GM12878 (cell line): ENCODE data around the gene TARBP1. TPM values are rescaled to one million over a fixed set of nuclear protein-coding genes. Genes with fewer than 3 reads are reported as not detected.

Source experiments
- ATAC-seq: fragments of 200-7000 bp; cut with Tn5 transposase; 3 replicates; pipeline ENCODE4 v1.9.1; 2020; ENCODE audit warnings: mild to moderate bottlenecking, moderate library complexity
- BruUV-seq: library from RNA; stranded (reverse); fragments of 400-500 nt; replicated peaks from 2 replicates; lab custom pipeline; 2021; lab: Mats Ljungman, UMichigan
- CTCF ChIA-PET: fragments of 300-600 bp; sonication (Branson Sonifier 250); formaldehyde crosslinking; extraction: SDS; loops from one replicate; lab custom pipeline; 2021; ENCODE audit warnings: inconsistent platforms; lab: Yijun Ruan, JAX
- POLR2A ChIA-PET: fragments of 350-600 bp; formaldehyde crosslinking; extraction: SDS; loops from one replicate; lab custom pipeline; 2021; ENCODE audit warnings: inconsistent platforms; lab: Charles Lee
- RAD21 ChIA-PET: fragments of 300-600 bp; sonication (Branson Sonifier 250); formaldehyde crosslinking; loops from one replicate; lab custom pipeline; 2023; ENCODE audit warnings: antibody characterized with exemption; ENCODE audit not compliant: unreplicated experiment; lab: Charles Lee
- SMC1A ChIA-PET: fragments of 300-600 bp; sonication (Branson Sonifier 250); formaldehyde crosslinking; loops from one replicate; lab custom pipeline; 2023; ENCODE audit not compliant: unreplicated experiment, uncharacterized antibody; lab: Charles Lee
- DNase-seq: peaks from one replicate; pipeline ENCODE4 v3.0.0-alpha.2; 2011; ENCODE audit warnings: low read depth, low spot score
- FAIRE-seq: peaks from 3 replicates; lab custom pipeline; 2011; peaks lifted over from hg19 to GRCh38; lab: Jason Lieb, UNC
- H2AFZ ChIP-seq: 2 replicates; pipeline ENCODE4 v1.6.0; 2011; ENCODE audit warnings: low read depth, low read length, control low read depth; ENCODE audit not compliant: control insufficient read depth
- H3K27ac ChIP-seq: 2 replicates; pipeline ENCODE4 v1.5.1; 2011; ENCODE audit warnings: control low read depth; ENCODE audit not compliant: control insufficient read depth, insufficient read depth
- H3K27me3 ChIP-seq, 2 experiments: replicated peaks in 1 of 2; 2 replicates each; pipeline versions ENCODE4 v1.6.0 to v1.6.1; 2011; ENCODE audit warnings: low read length in 1 of 2; ENCODE audit not compliant: control insufficient read depth in 2 of 2, insufficient read depth in 2 of 2
- H3K36me3 ChIP-seq, 2 experiments: 2 replicates each; pipeline ENCODE4 v1.5.1; 2011; ENCODE audit warnings: low read length in 1 of 2; ENCODE audit not compliant: control insufficient read depth in 2 of 2, insufficient read depth in 2 of 2
- H3K4me1 ChIP-seq: 2 replicates; pipeline ENCODE4 v1.6.1; 2011; ENCODE audit warnings: mild to moderate bottlenecking, low read length, moderate library complexity, mixed read lengths; ENCODE audit not compliant: control insufficient read depth, insufficient read depth
- H3K4me2 ChIP-seq: 2 replicates; pipeline ENCODE4 v1.6.0; 2011; ENCODE audit warnings: control low read depth; ENCODE audit not compliant: control insufficient read depth, insufficient read depth
- H3K4me3 ChIP-seq: fragments of 200-600 bp; sonication (generic); 2 replicates; pipeline ENCODE4 v1.5.1; 2016
- H3K79me2 ChIP-seq: 2 replicates; pipeline ENCODE4 v1.6.0; 2011; ENCODE audit warnings: low read length; ENCODE audit not compliant: control insufficient read depth, insufficient read depth
- H3K9ac ChIP-seq: 2 replicates; pipeline ENCODE4 v1.8.0; 2011; ENCODE audit warnings: low read length, control low read depth, mixed read lengths; ENCODE audit not compliant: control insufficient read depth, insufficient read depth
- H3K9me3 ChIP-seq: replicated peaks from 3 replicates; pipeline ENCODE4 v1.5.1; 2011; ENCODE audit warnings: mild to moderate bottlenecking, low read length; ENCODE audit not compliant: control insufficient read depth, insufficient read depth
- H4K20me1 ChIP-seq: 2 replicates; pipeline ENCODE4 v1.6.0; 2011; ENCODE audit not compliant: control insufficient read depth, insufficient read depth
- ATF7 ChIP-seq: fragments of 450-650 bp; IDR thresholded peaks from 2 replicates; pipeline ENCODE4 v1.6.1; 2016; ENCODE audit warnings: low read depth, mild to moderate bottlenecking
- CBX5 ChIP-seq: sonication (generic); IDR thresholded peaks from 2 replicates; pipeline ENCODE4 v1.6.1; 2016; ENCODE audit warnings: low read depth, moderate library complexity, mild to moderate bottlenecking, inconsistent platforms
- EZH2 ChIP-seq: IDR thresholded peaks from 2 replicates; pipeline ENCODE4 v1.6.1; 2012; ENCODE audit warnings: low read depth, mild to moderate bottlenecking, control low read depth, inconsistent platforms, low read length, borderline replicate concordance; ENCODE audit not compliant: control insufficient read depth
- FOS ChIP-seq: IDR thresholded peaks from 3 replicates; pipeline ENCODE4 v1.6.1; 2011; ENCODE audit warnings: borderline replicate concordance; ENCODE audit not compliant: insufficient read length; ENCODE audit errors: extremely low read depth
- HDGF ChIP-seq: fragments of 450-650 bp; IDR thresholded peaks from 2 replicates; pipeline ENCODE4 v1.6.1; 2016; ENCODE audit warnings: antibody characterized with exemption
- IKZF2 ChIP-seq, 2 experiments: fragments of 450-650 bp; IDR thresholded peaks; 2 replicates each; pipeline ENCODE4 v1.6.1; 2017; ENCODE audit warnings: mild to moderate bottlenecking in 2 of 2, moderate library complexity in 2 of 2
- JUNB ChIP-seq: IDR thresholded peaks from 2 replicates; pipeline ENCODE4 v1.6.1; 2016; ENCODE audit warnings: antibody characterized with exemption, mild to moderate bottlenecking
- MEF2B ChIP-seq: fragments of 450-650 bp; IDR thresholded peaks from 2 replicates; pipeline ENCODE4 v1.6.1; 2018; ENCODE audit warnings: mild to moderate bottlenecking, moderate library complexity; ENCODE audit not compliant: partially characterized antibody, poor library complexity, severe bottlenecking
- MYB ChIP-seq: fragments of 150-350 bp; IDR thresholded peaks from 2 replicates; pipeline ENCODE4 v1.6.1; 2014; ENCODE audit warnings: mild to moderate bottlenecking, low read depth, low read length, borderline replicate concordance
- NR2C1 ChIP-seq: fragments of 450-650 bp; IDR thresholded peaks from 2 replicates; pipeline ENCODE4 v1.6.1; 2017; ENCODE audit warnings: antibody characterized with exemption, mild to moderate bottlenecking, moderate library complexity
- PAX8 ChIP-seq: fragments of 450-650 bp; IDR thresholded peaks from 2 replicates; pipeline ENCODE4 v1.6.1; 2017; ENCODE audit warnings: mild to moderate bottlenecking, moderate library complexity
- SIN3A ChIP-seq: IDR thresholded peaks from 2 replicates; pipeline ENCODE4 v1.6.1; 2012; ENCODE audit warnings: low read depth, low read length, improper control_type of control experiment
- SREBF1 ChIP-seq: IDR thresholded peaks from 2 replicates; pipeline ENCODE4 v1.6.1; 2012; ENCODE audit warnings: mild to moderate bottlenecking, low read length
- YY1 ChIP-seq: IDR thresholded peaks from 2 replicates; pipeline ENCODE4 v1.6.1; 2011; ENCODE audit warnings: low read depth, mild to moderate bottlenecking, low read length
- ZSCAN29 ChIP-seq: fragments of 450-650 bp; IDR thresholded peaks from 2 replicates; pipeline ENCODE4 v1.6.1; 2017; ENCODE audit warnings: mild to moderate bottlenecking, moderate library complexity
- WGBS: methylation state at CpG from one replicate; pipeline ENCODE4 v1.1.6; 2016; ENCODE audit warnings: low lambda C conversion rate; ENCODE audit not compliant: insufficient replicate concordance, insufficient coverage; ENCODE audit errors: missing lambda C conversion rate; 5-methylcytosine and 5-hydroxymethylcytosine counted together
- in situ Hi-C: fragments of 300-500 bp; cut with MboI; formaldehyde crosslinking; loops from 9 replicates; pipeline ENCODE4 v1.14.3; 2018; ENCODE audit warnings: mixed read lengths
- intact Hi-C: fragments of 100-400 bp; cut with micrococcal nuclease; formaldehyde crosslinking; loops from one replicate; pipeline ENCODE4 v1.14.2; 2022; ENCODE audit not compliant: unreplicated experiment
- polyA plus RNA-seq, 11 experiments: library from polyadenylated mRNA; depleted of rRNA in 4 of 11; unstranded in 6 of 11; stranded (reverse) in 5 of 11; fragments of >200 nt; fragmentation: Nextera tagmentation in 4 of 11; fragmentation: Illumina TruSeq in 1 of 11; extraction: Ambion mirVana in 4 of 11; extraction: Trizol in 1 of 11; gene quantifications; 1 replicate in 1 of 11; 2 replicates in 10 of 11; pipeline versions ENCODE4 v1.2.1 to v1.2.3, GENCODE V29; 2011 to 2016; ENCODE audit warnings: inconsistent platforms in 2 of 11, missing spikeins in 2 of 11, low read depth in 1 of 11
- total RNA-seq, 4 experiments: library from RNA; depleted of rRNA in 3 of 4; stranded (reverse); fragments of >200 nt in 3 of 4; fragmentation: Illumina TruSeq in 1 of 4; extraction: Trizol in 1 of 4; gene quantifications; 2 replicates each; pipeline versions ENCODE4 v1.2.1 to v1.2.3, GENCODE V29; 2013 to 2021
- TF ChIP-seq, protein P1 (sequence below): IDR thresholded peaks from 2 replicates; pipeline ENCODE4 v1.6.1; 2011; ENCODE audit warnings: borderline replicate concordance, low read depth, mild to moderate bottlenecking, moderate library complexity, low read length; ENCODE audit not compliant: insufficient read depth, poor library complexity, severe bottlenecking
- TF ChIP-seq, protein P2 (sequence below): fragments of 450-650 bp; IDR thresholded peaks from 2 replicates; pipeline ENCODE4 v1.6.1; 2016; ENCODE audit warnings: mild to moderate bottlenecking
- TF ChIP-seq, protein P3 (sequence below): IDR thresholded peaks from 2 replicates; pipeline ENCODE4 v1.6.1; 2011; ENCODE audit warnings: mild to moderate bottlenecking, low read depth, low read length, moderate library complexity; ENCODE audit not compliant: insufficient replicate concordance

The TARBP1 gene
- total and polyA plus RNA-seq, 10 of the 15 experiments (the other 5 are each of a cell fraction or from before 2014, with no cell fraction given) = 10.8 to 94.4 (median 35.3) TPM

DNA sequence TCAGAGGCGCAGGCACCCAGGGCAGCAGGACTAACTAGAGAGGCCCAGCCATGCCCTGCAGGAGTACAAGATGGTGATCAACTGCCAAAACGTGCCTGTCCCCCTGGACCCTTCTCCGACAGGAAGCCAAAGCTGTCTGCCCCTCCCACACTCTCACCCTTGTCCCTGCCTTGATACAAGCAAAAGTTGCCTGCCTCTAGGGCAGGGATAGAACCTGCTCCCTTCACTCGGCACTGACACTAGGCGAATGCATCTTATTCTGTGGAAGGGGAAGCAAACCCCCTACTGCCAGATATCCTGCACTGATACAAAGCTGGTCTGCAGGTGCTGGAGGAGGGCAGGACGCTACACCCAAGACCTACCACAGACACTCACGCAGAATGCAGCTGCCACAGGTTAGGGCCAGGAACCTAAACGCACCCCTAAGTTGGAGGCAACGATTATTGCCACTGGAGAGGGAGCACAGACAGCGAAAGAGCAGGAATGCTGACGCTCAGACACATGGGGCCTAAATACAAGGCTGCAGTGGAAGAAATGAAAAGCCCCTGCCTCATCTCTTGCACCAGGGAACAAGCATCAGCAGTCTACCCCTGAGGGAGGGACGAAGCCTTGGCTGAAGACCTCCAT lies 3.7 kb downstream of the TARBP1 start (continued):
- no peak for TF ChIP-seq CBX5

DNA sequence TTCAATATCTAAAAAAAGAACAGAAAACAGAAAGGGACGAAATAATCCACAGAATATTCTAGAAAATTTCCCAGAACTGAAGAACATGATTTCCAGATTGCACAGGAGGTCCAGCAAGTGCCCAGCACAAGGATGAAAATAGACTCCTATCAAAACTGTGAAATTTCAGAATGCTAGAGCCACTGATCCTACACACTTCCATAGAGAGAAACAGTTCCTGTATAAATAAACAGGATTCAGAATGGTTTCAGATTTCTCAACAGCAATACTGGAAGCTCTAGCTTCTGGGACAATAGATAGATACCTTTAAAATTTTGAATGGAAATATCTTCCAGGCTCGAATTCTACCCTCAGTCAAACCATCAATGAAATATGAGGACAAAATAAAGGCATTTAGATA lies 4.6 kb downstream of the TARBP1 start:
- Histone ChIP-seq H3K27ac (peak overlapping the region; percentile 1; the same call in 1 of the 2 replicates), H3K27me3 (no peaks in the 10 kb centered on the region), H3K9ac (no peak overlapping the region), H3K4me2 (peak overlapping the region; percentile 91; the same call in 1 of the 2 replicates), H3K4me1 (peaks cover 25% of the 10 kb centered on the region), H3K4me3 (no peak overlapping the region), H2AFZ (no peak overlapping the region), H3K79me2 (peaks cover 54% of the 10 kb centered on the region), H3K9me3 (no peaks in the 10 kb centered on the region), H3K36me3 (no peaks in the 10 kb centered on the region), H4K20me1 (no peaks in the 10 kb centered on the region)
- RAD21 ChIA-PET = interaction anchor here (0.6 to 1.1 kb wide), 2 partner anchors 21 to 1480 kb away, joined by 3 read pairs; no protein-coding TSS in a partner anchor
- in situ Hi-C loops (no loop called here), intact Hi-C loops (loop anchor here (10.0 kb wide), 1 partner anchor 260 kb away; no protein-coding TSS in a partner anchor)
- no peak for FAIRE-seq
- 62% methylated on average over 2 of the region's 2 CpGs for WGBS
- no peak for DNase-seq
- SMC1A ChIA-PET = interaction anchor here (1.2 to 1.9 kb wide), 3 partner anchors 10 to 99 kb away, joined by 4 to 5 read pairs (median 4); no protein-coding TSS in a partner anchor
- POLR2A ChIA-PET = interaction anchor here (1.1 kb wide), 1 partner anchor 101 kb away, joined by 3 read pairs; the partner anchor contains the start of gene COA6
- no peak for TF ChIP-seq HDGF
- TF ChIP-seq ATF7 = no peak
- TF ChIP-seq, protein P1, sequence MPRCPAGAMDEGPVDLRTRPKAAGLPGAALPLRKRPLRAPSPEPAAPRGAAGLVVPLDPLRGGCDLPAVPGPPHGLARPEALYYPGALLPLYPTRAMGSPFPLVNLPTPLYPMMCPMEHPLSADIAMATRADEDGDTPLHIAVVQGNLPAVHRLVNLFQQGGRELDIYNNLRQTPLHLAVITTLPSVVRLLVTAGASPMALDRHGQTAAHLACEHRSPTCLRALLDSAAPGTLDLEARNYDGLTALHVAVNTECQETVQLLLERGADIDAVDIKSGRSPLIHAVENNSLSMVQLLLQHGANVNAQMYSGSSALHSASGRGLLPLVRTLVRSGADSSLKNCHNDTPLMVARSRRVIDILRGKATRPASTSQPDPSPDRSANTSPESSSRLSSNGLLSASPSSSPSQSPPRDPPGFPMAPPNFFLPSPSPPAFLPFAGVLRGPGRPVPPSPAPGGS = no peak
- no peak for TF ChIP-seq MYB
- no peak for TF ChIP-seq YY1
- no peak for TF ChIP-seq IKZF2 (IDR thresholded peaks at IDR 0.05)
- TF ChIP-seq JUNB = no peak
- TF ChIP-seq EZH2 = no peak
- TF ChIP-seq MEF2B = no peak
- TF ChIP-seq, protein P2, sequence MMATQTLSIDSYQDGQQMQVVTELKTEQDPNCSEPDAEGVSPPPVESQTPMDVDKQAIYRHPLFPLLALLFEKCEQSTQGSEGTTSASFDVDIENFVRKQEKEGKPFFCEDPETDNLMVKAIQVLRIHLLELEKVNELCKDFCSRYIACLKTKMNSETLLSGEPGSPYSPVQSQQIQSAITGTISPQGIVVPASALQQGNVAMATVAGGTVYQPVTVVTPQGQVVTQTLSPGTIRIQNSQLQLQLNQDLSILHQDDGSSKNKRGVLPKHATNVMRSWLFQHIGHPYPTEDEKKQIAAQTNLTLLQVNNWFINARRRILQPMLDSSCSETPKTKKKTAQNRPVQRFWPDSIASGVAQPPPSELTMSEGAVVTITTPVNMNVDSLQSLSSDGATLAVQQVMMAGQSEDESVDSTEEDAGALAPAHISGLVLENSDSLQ = no peak
- TF ChIP-seq SIN3A = no peak
- no peak for TF ChIP-seq FOS
- TF ChIP-seq ZSCAN29 = no peak
- TF ChIP-seq PAX8 = no peak
- TF ChIP-seq SREBF1 = no peak
- TF ChIP-seq, protein P3, sequence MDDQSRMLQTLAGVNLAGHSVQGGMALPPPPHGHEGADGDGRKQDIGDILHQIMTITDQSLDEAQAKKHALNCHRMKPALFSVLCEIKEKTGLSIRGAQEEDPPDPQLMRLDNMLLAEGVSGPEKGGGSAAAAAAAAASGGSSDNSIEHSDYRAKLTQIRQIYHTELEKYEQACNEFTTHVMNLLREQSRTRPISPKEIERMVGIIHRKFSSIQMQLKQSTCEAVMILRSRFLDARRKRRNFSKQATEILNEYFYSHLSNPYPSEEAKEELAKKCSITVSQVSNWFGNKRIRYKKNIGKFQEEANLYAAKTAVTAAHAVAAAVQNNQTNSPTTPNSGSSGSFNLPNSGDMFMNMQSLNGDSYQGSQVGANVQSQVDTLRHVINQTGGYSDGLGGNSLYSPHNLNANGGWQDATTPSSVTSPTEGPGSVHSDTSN = no peak
- no peak for TF ChIP-seq NR2C1
- TF ChIP-seq, all 136 proteins: peak for 0
- BruUV-seq = no TSS peak
- ATAC-seq = no peak
- CTCF ChIA-PET = interaction anchor here (0.8 kb wide), 1 partner anchor 164 kb away, joined by 3 read pairs; no protein-coding TSS in a partner anchor
